ENCODE data around the gene SHISA7.
"Not testable (repeated sequence)": the region's sequence is repeated elsewhere in the genome, so short reads cannot be mapped to it uniquely, and the experiment has no call there.

SHISA7 gene

DNA sequence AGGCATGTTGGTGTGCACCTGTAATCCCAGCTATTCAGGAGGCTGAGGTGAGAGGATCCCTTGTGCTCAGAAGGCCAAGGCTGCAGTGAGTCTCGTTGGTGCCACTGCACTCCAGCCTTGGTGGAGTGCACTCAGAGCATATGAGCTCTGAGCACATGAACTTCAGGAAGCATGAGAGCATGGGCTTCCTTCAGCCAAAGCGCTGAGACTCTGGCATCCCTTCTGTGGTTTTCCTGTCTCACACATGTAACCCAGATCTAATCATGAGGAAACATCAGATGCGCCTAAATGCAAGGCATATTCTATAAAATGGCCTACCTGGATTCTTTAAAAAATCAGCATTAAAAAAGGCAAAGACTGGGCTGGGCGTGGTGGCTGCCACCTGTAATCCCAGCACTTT, 21.8 kb downstream of the SHISA7 start:
- DNase-seq (ENCODE audit: low read depth in 1 of 2, low spot score in 1 of 2), result not testable (repeated sequence)

DNA sequence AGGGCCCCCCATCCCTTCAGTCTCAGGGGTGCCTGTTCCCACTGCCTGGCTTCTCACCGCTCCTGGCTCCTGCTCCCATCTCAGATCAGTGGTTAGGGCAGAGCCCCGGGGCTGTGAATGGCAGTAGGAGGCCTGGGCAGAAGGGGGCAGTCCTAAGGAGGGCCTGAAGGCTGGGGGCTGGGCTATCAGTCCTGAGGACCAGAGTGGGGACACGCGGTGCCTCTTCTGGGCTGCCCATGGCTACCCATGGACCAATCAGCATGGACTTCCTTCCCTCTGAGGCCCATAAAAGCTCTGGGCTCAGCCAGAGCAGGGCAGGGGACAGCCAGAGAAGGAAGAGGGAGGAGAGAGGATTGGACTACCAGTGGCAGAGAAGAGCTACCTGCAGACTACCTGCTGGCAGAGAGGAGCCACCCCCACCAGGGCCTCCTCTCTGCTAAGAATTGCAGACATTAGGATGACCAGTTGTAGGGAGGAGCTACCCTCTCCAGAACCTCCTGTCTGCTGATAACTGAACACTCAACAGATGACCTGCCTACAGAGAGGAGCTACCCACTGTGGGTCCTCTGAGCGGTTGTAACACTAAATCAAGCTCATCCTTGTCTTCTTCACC, 23.4 kb downstream of the SHISA7 start:
- DNase-seq (ENCODE audit: low read depth in 1 of 2, low spot score in 1 of 2), result no peak

DNA sequence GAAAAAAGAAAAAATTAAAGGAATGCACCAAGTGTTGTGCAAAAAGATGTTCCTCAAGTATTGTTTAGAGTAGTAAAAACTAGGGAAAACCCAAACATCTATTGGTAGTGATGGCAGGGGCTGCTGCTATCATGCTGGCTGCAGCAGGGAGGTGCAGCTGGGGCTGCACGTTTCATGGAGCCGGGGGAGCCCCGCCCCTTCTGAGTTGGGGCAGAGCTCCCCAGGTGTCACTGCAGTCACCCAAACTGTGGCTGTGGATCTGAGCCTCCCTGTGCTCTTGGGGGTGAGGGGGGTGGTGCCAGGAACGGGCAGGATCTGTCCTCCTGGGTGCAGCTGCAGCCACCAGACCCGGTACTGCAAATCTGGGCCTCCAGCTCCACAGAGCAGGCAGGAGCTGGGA, 24.0 kb downstream of the SHISA7 start:
- no peak for DNase-seq (ENCODE audit: low read depth in 1 of 2, low spot score in 1 of 2)

DNA sequence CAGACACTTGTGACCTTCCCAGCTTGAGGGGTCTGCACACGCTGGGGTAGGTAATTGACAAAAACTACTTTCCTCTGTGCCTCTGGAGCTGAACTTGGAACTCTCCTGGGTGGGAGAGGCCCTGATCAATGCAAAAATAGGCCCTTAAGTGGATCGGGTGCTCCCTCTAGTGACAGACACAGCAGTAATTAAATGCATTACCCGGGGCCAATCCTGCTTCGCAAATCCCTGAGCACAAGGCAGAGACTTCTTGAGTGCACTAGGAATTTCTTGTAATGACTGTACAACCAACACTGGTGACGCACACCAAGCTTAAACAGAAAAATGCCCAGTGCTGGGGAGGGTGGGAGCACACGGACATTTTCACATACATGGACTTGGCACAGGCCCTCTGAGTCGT, 24.9 kb downstream of the SHISA7 start:
- DNase-seq (ENCODE audit: low read depth in 1 of 2, low spot score in 1 of 2), result no peak

DNA sequence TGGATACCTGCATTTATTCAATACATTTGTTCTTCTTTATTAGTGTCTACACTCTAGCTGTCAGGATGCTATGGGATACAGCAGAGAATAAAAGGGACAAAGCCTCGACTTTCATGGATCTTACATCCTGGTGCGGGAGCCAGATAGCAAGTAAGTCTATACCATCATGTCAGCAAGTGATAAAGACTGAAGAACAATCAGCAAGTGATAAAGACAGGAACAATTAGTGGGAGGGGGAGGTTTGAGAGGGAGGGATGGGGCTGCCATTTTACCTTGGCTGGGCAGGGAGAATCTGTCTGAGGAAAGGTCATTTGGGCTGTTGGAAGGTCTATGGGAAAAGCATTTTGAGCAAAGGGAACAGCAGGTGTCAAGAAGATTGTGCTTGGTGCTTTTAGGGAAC, 32.9 kb downstream of the SHISA7 start:
- no peak for DNase-seq (ENCODE audit: low read depth in 1 of 2, low spot score in 1 of 2)

DNA sequence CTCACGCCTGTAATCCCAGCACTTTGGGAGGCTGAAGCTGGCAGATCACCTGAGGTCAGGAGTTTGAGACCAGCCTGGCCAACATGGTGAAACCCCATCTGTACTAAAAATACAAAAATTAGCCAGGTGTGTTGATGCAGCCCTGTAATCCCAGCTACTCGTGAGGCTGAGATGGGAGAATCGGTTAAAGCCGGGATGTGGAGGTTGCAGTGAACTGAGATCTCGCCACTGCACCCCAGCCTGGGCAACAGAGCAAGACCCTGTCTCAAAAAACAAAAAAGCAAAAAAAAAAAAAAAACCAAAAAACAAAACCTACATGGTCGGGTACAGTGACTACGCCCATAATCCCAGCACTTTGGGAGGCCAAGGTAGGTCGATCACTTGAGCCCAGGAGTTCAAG, 33.9 kb downstream of the SHISA7 start:
- not testable (repeated sequence) for DNase-seq (ENCODE audit: low read depth in 1 of 2, low spot score in 1 of 2)

DNA sequence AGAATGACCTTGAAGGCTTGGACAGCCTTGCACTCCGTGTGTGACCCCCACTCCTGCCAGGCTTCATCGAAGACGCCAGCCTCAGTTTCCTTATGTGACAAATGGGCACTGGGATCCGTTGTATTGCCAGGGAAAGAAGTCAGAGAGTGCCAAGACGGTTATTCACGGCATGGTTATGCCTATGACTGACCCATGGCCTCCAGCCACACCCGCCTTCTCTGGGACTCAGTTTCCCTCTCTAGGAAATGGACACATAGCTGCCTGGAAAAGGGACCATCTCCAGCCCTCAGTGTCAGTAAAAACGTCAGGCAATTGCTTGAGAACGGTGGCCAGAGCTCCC, 34.6 kb downstream of the SHISA7 start:
- DNase-seq (ENCODE audit: low read depth in 1 of 2, low spot score in 1 of 2), result no peak

DNA sequence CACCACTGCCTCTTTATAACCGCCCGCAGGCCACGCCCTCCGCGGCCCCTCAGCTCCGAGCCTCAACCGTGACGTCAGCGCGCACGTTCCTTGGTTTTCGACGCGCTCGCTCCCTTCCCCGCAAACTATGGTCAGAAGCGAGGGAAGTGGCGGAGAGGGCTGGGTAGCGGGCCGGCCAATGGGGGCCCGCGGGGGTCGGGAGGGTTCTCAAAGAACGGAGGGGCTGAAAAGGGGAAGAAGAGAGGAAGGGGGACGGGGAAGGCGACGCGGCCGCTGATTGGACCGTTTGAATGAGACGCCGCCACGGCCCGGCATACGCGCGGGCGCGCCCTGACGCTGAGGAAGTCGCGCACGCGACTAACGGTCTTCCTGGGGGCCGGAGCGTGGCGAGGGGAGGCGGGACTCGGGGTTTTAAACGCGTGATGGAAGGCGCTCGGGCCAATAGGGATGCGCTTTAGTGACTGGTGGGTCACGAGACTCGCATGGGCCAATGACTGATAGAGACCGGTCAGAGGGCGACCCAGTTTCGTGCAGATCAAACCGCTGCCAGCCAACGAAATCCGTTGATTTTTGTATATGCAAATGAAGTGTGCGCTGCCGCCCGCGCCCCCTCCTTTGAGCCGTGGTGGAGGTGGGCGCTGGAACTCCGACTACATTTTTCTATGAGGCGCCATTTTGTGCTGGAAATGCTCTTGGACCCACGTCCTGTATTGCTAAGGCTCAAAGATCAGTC, 35.1 kb downstream of the SHISA7 start:
- peak; percentile 91 to 94 for DNase-seq (ENCODE audit: low read depth in 1 of 2, low spot score in 1 of 2)

DNA sequence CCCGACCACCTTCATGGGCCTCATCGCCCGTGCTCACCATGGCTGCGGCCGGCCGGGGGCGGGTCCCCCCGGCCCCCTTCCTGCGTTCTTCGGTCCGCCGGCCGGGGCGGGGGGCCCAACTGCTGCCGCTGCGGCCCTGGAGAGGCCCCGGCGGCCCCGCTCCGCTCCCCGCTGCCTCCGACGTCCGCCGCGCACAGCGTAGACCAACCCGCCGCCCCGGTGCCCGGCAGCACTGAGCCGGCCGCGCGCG, 35.6 kb downstream of the SHISA7 start, which contains the start of gene UBE2S:
UBE2S (minus strand) TSS at position 239 of the 250 bp plus-strand sequence; CDS start at position 40, 199 bp downstream.
- not testable (repeated sequence) for DNase-seq (ENCODE audit: low read depth in 1 of 2, low spot score in 1 of 2)

DNA sequence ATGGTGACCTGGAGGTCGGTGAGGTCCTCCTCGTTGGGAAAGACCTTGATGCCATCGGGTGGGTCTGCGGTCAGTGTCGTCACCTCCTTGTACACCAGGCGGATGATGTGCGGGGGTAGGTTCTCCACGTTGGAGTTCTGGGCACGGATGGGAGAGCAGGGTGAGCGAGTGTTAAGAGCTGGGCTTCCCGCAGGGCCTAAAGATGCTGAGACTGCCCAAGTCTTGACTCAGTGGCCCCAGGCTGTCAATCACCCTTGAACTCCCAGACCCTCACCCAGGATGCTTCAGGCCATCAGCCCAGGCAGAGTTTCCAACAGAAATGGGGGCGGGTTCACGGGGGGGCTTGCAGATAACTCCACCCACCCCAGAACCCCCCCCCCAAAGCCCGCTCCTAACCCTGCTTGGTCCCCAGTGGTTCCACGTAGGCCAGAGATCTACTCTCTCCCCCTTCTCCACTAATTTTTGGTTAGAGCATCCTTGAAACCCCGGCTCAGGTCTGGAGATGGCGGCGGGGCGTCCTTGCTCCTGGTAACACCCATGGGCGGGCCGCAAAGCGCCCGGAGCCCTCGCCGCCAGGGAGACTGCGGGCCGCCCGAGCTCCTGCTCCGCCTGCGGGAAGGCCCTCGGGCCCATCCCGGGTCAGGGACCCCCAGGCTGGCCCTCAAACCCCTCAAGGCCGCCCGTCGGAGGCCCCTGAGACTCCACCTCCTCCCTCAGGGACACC, 36.1 kb downstream of the SHISA7 start:
- DNase-seq (ENCODE audit: low read depth in 1 of 2, low spot score in 1 of 2), result peak in 1 of 2 donors; percentile 22

DNA sequence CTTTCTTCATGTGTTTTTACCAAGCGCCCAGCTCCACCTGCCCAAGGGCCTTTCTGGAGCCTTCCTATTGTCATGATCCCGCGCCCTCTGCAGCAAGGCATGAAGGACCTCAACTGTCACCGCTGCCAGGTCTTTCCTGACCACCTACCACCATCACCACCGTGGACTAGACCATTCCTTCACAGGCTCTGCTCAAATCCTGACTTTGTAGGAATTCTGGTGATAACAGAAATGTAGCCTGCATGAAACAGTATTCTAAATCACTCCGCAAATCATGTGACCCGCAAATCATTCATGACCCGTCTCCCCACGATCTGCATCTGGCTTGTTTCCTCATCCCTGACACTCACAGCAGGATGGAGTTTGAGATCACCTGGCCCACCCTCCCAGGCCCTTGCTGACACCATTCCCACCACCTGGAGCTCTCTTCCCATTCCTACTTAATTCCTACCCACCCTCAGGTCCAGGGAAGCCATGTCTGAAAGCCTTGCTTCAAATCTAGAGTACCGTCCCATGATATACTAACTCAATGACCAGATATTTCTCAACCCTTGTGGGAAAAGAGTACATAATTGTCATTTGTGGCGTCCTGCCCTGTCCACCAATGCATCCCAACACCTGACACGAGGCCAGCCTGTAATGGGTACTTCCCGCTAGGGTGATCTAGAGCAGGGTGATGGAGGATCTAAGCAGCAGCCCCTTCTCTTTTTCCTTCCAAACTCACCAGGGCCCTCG, 36.8 kb downstream of the SHISA7 start:
- no peak for DNase-seq (ENCODE audit: low read depth in 1 of 2, low spot score in 1 of 2)

DNA sequence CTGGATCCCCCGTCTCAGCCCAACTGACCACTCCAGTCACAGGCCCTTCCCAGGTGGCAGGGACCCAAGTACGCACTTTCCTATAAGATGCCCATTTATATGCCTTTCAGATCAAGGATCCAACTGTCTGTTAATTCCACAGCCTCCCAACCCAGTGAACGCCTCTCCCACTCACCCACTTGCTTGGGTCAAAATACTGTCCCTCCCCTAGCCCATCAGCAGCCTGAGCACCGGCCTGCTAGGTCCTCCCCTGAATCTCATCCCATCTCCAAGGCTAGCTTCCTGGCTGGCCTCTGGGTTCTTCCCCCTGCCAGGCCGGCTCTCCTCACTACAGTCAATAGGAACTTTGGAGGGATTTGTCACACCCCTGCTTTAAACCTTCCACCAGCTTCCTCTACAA, 37.5 kb downstream of the SHISA7 start:
- DNase-seq (ENCODE audit: low read depth in 1 of 2, low spot score in 1 of 2), result no peak

DNA sequence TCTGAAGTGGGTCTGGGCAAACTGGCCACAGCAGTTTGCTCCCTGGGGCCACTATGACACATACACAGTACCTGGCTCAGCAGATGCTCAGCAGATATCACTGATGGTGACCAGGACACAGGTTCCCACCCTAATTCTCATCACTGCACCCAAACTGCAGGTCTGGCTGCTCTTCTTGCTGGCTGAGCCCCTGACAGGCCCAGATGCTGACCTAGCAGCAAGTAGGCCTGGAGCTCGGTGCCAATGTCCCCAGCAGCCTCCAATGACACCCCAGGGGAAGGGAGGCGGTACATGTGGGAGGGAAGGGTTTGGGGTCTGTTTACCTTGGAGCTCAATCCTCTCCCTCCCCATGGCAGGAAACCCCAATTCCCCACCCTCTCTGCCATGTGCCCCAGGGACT, 40.6 kb downstream of the SHISA7 start:
- no peak for DNase-seq (ENCODE audit: low read depth in 1 of 2, low spot score in 1 of 2)

DNA sequence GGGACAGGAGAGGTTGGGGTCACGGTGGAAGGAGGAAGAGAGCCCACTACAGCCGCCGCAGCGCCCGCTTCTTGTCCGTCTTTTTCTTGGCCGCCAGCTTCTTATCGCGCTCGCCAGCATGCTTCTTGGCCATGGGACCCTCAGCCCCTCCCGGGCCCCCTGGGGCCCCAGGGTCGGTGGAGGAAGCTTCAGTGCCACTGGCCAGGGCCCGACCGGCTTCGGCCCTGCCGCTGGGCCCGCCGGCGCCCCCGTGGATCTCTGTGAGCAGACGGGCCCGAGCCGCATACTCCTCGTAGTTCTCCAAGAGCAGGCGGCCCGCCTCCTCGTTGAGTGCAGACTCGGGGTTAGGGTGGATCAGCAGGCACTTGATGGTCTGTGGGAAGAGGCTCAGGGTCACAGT, 41.7 kb downstream of the SHISA7 start:
- DNase-seq (ENCODE audit: low read depth in 1 of 2, low spot score in 1 of 2), result not testable (repeated sequence)

DNA sequence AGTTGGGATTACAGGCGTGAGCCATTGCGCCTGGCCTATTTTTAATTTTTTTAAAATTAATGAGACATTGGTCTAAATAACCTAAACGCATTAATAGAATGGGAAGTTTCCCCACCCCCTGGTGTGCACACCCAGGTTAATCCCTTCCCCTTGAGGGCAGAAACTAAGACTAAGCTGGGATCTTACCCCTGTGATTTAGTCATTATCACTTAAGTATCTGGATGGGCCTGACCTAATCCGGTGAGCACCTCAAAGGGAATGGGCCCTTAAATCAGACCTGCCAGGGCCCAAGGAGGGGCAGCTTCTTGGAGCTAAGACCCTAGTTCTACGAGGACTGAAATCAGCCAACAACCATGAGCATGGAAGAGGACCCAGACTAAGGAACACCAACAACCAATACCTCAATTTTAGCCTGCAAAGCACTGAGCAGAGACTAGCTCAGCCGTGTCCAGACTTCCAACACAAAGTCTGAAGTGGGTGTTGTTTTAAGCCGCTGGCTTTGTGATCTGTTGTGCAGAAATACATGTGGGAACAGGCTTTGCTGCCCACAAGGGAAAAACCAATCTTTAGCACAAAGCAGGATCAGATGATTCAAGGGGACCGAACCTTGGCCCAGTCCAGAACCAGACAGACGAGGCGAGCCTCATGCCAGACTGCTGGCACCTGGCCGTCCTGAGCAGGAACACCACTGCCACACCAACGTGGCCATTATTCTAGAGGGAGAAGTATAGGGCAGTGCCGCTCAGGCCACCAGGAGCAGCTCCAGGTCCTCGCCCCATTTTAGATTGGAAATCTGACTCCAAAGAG, 42.6 kb downstream of the SHISA7 start:
- DNase-seq (ENCODE audit: low read depth in 1 of 2, low spot score in 1 of 2), result no peak

DNA sequence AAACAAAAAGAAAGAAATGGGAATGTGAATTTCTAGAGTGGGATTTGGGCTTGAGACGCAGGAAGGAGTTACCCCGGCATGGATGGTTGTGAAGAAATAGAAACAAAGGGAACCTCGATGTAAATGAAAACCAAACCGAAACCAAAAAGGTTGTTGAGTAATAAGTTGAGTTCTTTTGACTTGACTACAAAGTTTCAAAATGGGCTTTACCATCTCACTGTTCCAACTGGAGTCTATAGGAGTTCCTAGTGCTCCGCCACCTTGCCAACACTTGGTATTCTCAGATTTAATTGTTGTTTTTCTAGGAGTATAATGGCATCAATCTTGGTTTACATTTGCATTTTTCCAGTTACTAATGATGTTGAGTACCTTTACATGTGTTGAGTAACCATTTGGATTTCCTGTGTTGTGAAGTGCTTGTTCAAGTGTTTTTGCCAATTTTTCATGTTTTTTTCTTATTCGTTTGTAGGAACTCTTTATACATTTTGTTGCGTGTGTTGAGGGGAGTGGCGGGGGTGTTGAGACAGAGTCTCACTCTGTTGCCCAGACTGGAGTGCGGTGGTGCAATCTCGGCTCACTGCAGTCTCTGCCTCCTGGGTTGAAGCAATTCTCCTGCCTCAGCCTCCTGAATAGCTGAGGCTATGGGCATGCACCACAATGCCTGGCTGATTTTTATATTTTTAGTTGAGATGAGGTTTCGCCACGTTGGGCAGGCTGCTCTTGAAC, 44.7 kb downstream of the SHISA7 start:
- DNase-seq (ENCODE audit: low read depth in 1 of 2, low spot score in 1 of 2), result no peak

DNA sequence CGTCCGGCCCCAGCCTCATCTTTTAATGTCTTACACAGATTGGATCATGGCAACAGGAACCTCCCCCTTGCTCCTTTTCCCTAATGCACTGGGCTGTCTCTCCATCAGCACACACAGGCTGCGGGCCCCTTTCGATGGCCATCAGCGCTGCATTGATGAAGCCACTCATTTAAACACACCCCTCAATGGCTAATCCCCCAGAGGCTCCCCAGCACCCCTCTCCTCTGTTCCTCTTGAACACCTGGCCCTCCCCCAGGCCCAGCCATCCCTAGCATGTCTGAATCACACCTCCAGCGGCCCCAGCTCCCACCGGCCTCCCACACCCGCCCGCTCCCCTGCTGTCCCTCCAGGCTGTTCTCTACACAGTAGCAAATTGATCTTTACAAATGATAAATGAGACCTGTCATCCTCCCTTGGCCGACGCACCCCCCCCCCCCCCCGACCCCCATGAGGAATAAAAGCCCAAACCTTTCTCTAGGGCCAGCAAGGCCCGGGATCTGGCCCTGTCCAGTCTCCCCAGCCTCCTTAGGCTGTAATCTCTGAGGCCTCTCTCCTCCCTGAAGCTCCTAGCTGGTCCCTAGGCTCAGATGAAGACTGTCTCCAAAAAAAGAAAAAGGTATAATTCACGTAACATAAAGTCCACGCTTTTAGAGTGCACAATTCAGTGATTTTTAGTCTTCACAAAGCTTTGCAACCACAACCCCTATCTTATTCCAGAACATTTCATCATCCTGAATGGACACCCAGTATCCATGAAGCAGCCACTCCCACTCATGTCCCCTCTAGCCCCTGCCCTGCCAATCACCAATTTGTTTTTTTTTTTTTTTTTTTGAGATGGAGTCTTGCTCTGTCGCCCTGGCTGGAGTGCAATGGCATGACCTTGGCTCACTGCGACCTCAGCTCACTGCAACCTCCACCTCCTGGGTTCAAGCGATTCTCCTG, 50.0 kb downstream of the SHISA7 start:
- no peak for DNase-seq (ENCODE audit: low read depth in 1 of 2, low spot score in 1 of 2)

DNA sequence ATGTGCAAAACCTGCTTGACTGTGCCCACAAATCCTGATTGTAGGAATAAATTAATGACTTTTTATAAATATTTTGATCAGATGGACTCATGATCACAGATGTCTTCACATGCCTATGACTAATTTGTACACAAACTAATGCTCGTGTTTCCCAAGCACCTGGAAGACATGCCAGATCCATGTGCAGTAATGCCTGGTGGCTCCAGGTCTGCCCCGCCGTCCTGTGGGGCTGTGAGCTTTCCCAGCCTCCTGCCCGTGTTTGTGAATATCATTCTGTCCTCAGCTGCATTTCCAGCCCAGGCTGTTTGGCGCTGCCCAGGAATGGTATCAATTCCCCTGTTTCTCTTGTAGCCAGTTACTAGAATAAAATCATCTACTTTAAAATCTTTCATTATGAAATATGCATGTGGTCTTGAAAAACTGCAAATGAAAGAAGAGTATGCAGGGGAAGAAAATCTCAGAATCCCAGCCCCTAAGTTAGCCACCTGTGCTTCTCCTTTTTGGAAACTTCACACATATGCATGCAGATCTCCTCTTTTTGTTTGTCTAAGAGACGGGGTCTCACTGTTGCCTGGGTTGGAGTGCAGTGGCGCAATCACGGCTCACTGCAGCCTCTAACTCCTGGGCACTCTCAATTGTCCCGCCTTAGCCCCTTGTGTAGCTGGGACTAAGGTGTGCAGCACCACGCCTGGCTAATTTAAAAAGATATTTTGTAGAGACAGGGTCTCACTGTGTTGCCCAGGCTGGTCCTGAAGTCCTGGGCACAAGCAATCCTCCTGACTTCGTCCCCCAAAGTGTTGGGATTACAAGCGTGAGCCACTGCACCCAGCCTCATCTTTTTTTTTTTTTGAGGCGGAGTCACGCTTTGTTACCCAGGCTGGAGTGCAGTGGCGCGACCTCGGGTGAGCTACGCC, 51.1 kb downstream of the SHISA7 start:
- no peak for DNase-seq (ENCODE audit: low read depth in 1 of 2, low spot score in 1 of 2)

All from stimulated activated CD4-positive, alpha-beta T cell treated with anti-CD3 and anti-CD28 coated beads, Interleukin-15, amount 100 ng/mL, for 1 hour (primary cell).